ENCODE measurements around the gene LTBP3. TPM values are rescaled to one million over a fixed set of nuclear protein-coding genes. Genes with fewer than 3 reads are reported as not detected.

LTBP3 gene
- total RNA-seq, 1 donor from 2014 or later = 86.4 TPM

- Mint-ChIP-seq H3K27me3 (ENCODE audit: low read depth) (no peaks in the 10 kb centered on the region), H3K4me1 (ENCODE audit: low read depth) (peaks cover 49% of the 10 kb centered on the region), H3K36me3 (ENCODE audit: low read depth) (peaks cover 34% of the 10 kb centered on the region), H3K27ac (peak overlapping the region; percentile 15), H3K4me3 (ENCODE audit: low read depth) (peak overlapping the region; percentile 26), H3K9me3 (no peaks in the 10 kb centered on the region)
- intact Hi-C loops (cut with micrococcal nuclease) = no loop called here
- DNase-seq (ENCODE audit: low spot score) = peak; percentile 80
Measured at GRCh38 chr11:65553301-65554001, 4.7 kb downstream of the LTBP3 start.

DNA sequence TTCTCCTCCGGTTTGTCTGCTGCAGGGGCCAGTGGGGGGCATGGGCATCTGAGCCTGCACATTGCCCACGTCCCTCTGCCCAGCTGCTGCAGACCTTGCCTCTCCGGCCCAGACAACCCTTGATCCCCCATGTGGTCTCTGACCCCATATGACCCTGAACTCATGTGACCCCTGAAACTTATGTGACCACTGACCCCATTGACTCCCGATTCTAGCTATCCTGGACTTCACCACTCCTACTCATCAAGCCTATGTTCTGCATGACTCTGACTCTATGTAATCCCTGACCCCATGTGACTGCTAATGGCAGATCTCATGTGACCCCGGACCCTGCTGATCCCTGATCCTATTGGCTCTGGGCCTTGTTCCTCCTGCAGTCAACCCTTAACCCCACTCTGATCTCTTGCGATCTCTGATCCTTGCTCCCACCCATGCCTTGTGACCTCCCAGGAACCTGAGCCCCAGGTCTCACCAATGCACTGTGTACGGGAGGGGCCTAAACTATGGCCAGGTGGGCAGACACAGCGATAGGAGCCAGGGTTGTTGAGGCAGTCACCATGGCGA, 5.7 kb downstream of the LTBP3 start:
- Mint-ChIP-seq H3K4me3 (ENCODE audit: low read depth) (no peak overlapping the region), H3K4me1 (ENCODE audit: low read depth) (peaks cover 56% of the 10 kb centered on the region), H3K9me3 (no peaks in the 10 kb centered on the region), H3K27ac (peak overlapping the region; percentile 1), H3K36me3 (ENCODE audit: low read depth) (peaks cover 41% of the 10 kb centered on the region), H3K27me3 (ENCODE audit: low read depth) (no peaks in the 10 kb centered on the region)
- intact Hi-C loops (cut with micrococcal nuclease) = no loop called here
- DNase-seq (ENCODE audit: low spot score) = no peak

- Mint-ChIP-seq H3K27me3 (ENCODE audit: low read depth) (no peaks in the 10 kb centered on the region), H3K27ac (no peak overlapping the region), H3K4me3 (ENCODE audit: low read depth) (no peak overlapping the region), H3K4me1 (ENCODE audit: low read depth) (peaks cover 51% of the 10 kb centered on the region), H3K36me3 (ENCODE audit: low read depth) (peaks cover 42% of the 10 kb centered on the region), H3K9me3 (no peaks in the 10 kb centered on the region)
- DNase-seq (ENCODE audit: low spot score) = peak; percentile 55
- intact Hi-C loops (cut with micrococcal nuclease) = no loop called here
Measured at GRCh38 chr11:65551572-65552387, 6.4 kb downstream of the LTBP3 start.

- Mint-ChIP-seq H3K9me3 (no peaks in the 10 kb centered on the region), H3K36me3 (ENCODE audit: low read depth) (peaks cover 59% of the 10 kb centered on the region), H3K27ac (no peak overlapping the region), H3K4me3 (ENCODE audit: low read depth) (no peak overlapping the region), H3K27me3 (ENCODE audit: low read depth) (no peaks in the 10 kb centered on the region), H3K4me1 (ENCODE audit: low read depth) (peaks cover 48% of the 10 kb centered on the region)
- intact Hi-C loops (cut with micrococcal nuclease) = no loop called here
- DNase-seq (ENCODE audit: low spot score) = no peak
Measured at GRCh38 chr11:65549096-65549495, 9.1 kb downstream of the LTBP3 start.

DNA sequence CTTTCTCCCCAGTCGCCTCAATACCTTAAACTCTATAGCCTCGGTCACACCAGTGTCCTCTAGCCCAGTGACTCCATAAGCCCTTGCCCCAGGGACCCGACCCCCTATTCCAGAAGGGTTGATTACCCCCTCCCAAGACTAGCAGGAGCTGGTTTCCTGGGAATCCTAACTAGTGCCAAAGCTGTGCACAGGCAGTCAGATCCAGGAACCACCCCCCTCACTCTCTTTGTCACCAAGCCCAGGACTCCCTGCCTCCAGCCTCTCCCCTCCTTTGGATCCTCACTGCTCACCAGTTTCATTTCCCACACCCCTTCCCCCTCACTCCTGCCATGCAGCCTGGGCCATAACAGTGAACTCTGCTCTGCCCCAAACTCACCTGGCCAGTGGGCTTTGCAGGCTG, 9.8 kb downstream of the LTBP3 start:
- H3K9me3 Mint-ChIP-seq = no peaks in the 10 kb centered on the region
- intact Hi-C loops (cut with micrococcal nuclease) = no loop called here
- peak overlapping the region; percentile 14 for H3K4me3 Mint-ChIP-seq (ENCODE audit: low read depth)
- no peak for DNase-seq (ENCODE audit: low spot score)
- no peaks in the 10 kb centered on the region for H3K27me3 Mint-ChIP-seq (ENCODE audit: low read depth)
- peaks cover 48% of the 10 kb centered on the region for H3K4me1 Mint-ChIP-seq (ENCODE audit: low read depth)
- H3K36me3 Mint-ChIP-seq (ENCODE audit: low read depth) = peaks cover 63% of the 10 kb centered on the region
- H3K27ac Mint-ChIP-seq = peak overlapping the region; percentile 20

DNA sequence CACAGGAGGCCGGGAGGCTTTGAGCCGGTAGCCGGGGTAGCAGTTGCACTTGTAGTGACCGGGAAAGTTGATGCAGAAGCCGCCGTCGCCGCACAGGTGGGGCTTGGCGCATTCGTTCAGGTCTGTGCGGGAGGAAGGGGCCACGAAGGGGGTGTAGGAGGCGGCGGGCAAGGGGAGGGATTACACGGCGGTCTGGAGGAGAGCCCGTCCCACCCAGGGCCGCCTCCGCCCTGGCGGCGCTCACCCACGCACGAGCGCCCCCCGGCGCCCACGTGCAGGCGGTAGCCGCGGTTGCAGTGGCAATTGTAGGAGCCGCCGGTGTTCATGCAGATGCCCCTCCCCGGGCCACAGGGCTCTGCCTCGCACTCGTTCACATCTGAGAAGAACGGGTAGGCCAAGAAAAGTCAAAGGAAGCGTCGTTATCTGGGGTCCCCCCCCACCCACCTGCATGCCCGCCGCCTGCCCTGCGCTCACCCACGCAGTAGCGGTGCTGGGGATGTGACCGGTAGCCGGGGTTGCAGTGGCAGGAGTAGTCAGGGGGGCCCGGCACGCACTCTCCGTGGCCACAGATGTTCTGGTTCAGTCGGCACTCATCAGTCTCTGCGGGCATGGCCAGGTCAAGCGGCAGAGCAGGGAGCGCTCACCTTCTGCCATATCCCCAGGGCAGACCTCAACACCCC, 10.6 kb downstream of the LTBP3 start:
- no peaks in the 10 kb centered on the region for H3K27me3 Mint-ChIP-seq (ENCODE audit: low read depth)
- H3K4me1 Mint-ChIP-seq (ENCODE audit: low read depth) = peaks cover 44% of the 10 kb centered on the region
- H3K27ac Mint-ChIP-seq = peak overlapping the region; percentile 20
- H3K4me3 Mint-ChIP-seq (ENCODE audit: low read depth) = no peak overlapping the region
- H3K9me3 Mint-ChIP-seq = no peaks in the 10 kb centered on the region
- no peak for DNase-seq (ENCODE audit: low spot score)
- peaks cover 67% of the 10 kb centered on the region for H3K36me3 Mint-ChIP-seq (ENCODE audit: low read depth)
- intact Hi-C loops (cut with micrococcal nuclease) = no loop called here

- H3K4me1 Mint-ChIP-seq (ENCODE audit: low read depth) = peaks cover 35% of the 10 kb centered on the region
- no peaks in the 10 kb centered on the region for H3K9me3 Mint-ChIP-seq
- H3K27me3 Mint-ChIP-seq (ENCODE audit: low read depth) = no peaks in the 10 kb centered on the region
- peak overlapping the region; percentile 76 for H3K4me3 Mint-ChIP-seq (ENCODE audit: low read depth)
- H3K27ac Mint-ChIP-seq = peak overlapping the region; percentile 81
- peaks cover 60% of the 10 kb centered on the region for H3K36me3 Mint-ChIP-seq (ENCODE audit: low read depth)
- intact Hi-C loops (cut with micrococcal nuclease) = loop anchor here (1.0 kb wide), 2 partner anchors 24 to 29 kb away; partner anchors contain the start of gene ZNRD2
- DNase-seq (ENCODE audit: low spot score) = peak; percentile 97
Measured at GRCh38 chr11:65546217-65546958, 11.8 kb downstream of the LTBP3 start.

DNA sequence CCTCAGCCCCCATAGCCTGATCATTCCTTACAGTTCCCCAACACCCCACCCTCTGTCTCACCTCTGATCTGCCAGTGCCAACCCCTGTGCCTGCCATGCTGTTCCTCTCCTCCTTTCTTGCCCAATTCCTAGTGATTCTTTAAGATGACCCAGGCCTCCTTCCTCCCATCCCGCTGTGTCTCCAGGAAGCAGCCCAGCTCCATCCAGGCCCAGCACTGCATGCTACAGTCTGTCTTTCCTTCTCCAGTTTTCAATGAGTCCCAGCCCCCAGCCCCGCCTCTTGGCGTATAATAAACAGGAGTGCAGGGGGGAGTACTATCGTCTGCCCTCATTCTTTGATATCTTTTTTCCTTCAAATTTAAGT, 12.3 kb downstream of the LTBP3 start:
- Mint-ChIP-seq H3K27ac (peak overlapping the region; percentile 81), H3K36me3 (ENCODE audit: low read depth) (peaks cover 55% of the 10 kb centered on the region), H3K9me3 (no peaks in the 10 kb centered on the region), H3K4me3 (ENCODE audit: low read depth) (peak overlapping the region; percentile 76), H3K4me1 (ENCODE audit: low read depth) (peaks cover 35% of the 10 kb centered on the region), H3K27me3 (ENCODE audit: low read depth) (no peaks in the 10 kb centered on the region)
- DNase-seq (ENCODE audit: low spot score) = no peak
- intact Hi-C loops (cut with micrococcal nuclease) = loop anchor here (1.0 kb wide), 2 partner anchors 24 to 29 kb away; partner anchors contain the start of gene ZNRD2

DNA sequence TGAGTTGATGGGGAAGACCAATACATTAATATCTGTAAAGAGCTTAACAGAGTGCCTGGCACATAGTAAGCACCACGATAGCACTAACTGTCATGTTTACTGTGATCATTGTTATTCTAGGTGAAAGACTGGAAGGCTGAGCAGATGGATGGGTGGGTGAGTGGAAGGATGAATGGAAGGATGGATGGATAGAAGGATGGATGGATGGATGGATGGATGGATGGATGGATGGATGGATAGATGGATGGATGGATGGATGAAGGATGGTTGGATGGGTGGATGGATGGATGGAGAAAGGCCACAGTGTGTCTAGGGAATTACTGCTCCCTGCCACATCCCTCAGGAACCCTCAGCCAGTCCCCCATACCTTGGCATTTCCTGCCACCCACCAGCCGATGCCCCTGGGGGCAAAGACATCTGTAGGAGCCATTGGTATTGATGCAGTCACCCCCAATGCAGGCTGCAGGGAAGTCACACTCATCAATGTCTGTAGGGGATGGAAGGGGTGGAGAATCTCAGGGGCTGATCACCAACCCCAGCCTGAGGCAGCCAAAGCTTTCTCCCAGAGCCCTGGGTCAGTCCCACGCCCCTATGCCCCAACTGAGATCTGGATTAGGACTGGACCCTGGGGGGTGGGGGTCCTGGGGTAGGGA, 15.3 kb downstream of the LTBP3 start:
- intact Hi-C loops (cut with micrococcal nuclease) = no loop called here
- H3K4me3 Mint-ChIP-seq (ENCODE audit: low read depth) = no peak overlapping the region
- no peaks in the 10 kb centered on the region for H3K27me3 Mint-ChIP-seq (ENCODE audit: low read depth)
- no peak overlapping the region for H3K27ac Mint-ChIP-seq
- H3K4me1 Mint-ChIP-seq (ENCODE audit: low read depth) = peaks cover 28% of the 10 kb centered on the region
- H3K9me3 Mint-ChIP-seq = no peaks in the 10 kb centered on the region
- no peak for DNase-seq (ENCODE audit: low spot score)
- peaks cover 39% of the 10 kb centered on the region for H3K36me3 Mint-ChIP-seq (ENCODE audit: low read depth)

- peak overlapping the region; percentile 81 for H3K4me3 Mint-ChIP-seq (ENCODE audit: low read depth)
- peak overlapping the region; percentile 70 for H3K27ac Mint-ChIP-seq
- peaks cover 25% of the 10 kb centered on the region for H3K4me1 Mint-ChIP-seq (ENCODE audit: low read depth)
- intact Hi-C loops (cut with micrococcal nuclease) = loop anchor here (2.0 kb wide), 3 partner anchors 17 to 73 kb away; partner anchors contain the start of genes MAP3K11, PCNX3 and SCYL1
- no peaks in the 10 kb centered on the region for H3K9me3 Mint-ChIP-seq
- DNase-seq (ENCODE audit: low spot score) = no peak
- no peaks in the 10 kb centered on the region for H3K27me3 Mint-ChIP-seq (ENCODE audit: low read depth)
- peaks cover 44% of the 10 kb centered on the region for H3K36me3 Mint-ChIP-seq (ENCODE audit: low read depth)
Measured at GRCh38 chr11:65541093-65541982, 16.8 kb downstream of the LTBP3 start.

Data from activated T-helper 2 cell treated with anti-CD3 and anti-CD28 coated beads, Interferon-gamma antibody, Interleukin-2, Interleukin-4, amounts not matched to agents 10 μg/mL and 5 μg/mL and 100 μg/mL, durations not matched to agents 14 hours and 24 hours and 36 hours (primary cell).